ENCODE data around the gene PCDHB12.
"Not testable (repeated sequence)": the region's sequence is repeated elsewhere in the genome, so short reads cannot be mapped to it uniquely, and the experiment has no call there.

The PCDHB12 gene

DNA sequence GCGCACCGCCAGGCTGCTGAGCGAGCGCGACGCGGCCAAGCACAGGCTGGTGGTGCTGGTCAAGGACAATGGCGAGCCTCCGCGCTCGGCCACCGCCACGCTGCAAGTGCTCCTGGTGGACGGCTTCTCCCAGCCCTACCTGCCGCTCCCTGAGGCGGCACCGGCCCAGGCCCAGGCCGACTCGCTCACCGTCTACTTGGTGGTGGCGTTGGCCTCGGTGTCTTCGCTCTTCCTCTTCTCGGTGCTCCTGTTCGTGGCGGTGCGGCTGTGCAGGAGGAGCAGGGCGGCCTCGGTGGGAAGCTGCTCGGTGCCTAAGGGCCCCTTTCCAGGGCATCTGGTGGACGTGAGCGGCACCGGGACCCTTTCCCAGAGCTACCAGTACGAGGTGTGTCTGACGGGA is 6.9 kb upstream of the PCDHB12 start:
- DNase-seq (ENCODE audit: low read depth in 3 of 3, low spot score in 1 of 3), result not testable (repeated sequence)

DNA sequence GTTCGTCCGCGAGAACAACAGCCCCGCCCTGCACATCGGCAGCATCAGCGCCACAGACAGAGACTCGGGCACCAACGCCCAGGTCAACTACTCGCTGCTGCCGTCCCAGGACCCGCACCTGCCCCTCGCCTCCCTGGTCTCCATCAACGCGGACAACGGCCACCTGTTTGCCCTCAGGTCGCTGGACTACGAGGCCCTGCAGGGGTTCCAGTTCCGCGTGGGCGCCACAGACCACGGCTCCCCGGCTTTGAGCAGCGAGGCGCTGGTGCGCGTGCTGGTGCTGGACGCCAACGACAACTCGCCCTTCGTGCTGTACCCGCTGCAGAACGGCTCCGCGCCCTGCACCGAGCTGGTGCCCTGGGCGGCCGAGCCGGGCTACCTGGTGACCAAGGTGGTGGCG is 1.8 kb downstream of the PCDHB12 start:
- DNase-seq (ENCODE audit: low read depth in 3 of 3, low spot score in 1 of 3), result not testable (repeated sequence)

DNA sequence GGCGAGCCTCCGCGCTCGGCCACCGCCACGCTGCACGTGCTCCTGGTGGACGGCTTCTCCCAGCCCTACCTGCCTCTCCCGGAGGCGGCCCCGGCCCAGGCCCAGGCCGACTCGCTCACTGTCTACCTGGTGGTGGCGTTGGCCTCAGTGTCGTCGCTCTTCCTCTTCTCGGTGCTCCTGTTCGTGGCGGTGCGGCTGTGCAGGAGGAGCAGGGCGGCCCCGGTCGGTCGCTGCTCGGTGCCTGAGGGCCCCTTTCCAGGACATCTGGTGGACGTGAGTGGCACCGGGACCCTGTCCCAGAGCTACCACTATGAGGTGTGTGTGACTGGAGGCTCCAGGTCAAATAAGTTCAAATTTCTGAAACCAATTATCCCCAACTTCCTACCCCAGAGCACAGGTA is 2.3 kb downstream of the PCDHB12 start:
- DNase-seq (ENCODE audit: low read depth in 3 of 3, low spot score in 1 of 3), result not testable (repeated sequence)

DNA sequence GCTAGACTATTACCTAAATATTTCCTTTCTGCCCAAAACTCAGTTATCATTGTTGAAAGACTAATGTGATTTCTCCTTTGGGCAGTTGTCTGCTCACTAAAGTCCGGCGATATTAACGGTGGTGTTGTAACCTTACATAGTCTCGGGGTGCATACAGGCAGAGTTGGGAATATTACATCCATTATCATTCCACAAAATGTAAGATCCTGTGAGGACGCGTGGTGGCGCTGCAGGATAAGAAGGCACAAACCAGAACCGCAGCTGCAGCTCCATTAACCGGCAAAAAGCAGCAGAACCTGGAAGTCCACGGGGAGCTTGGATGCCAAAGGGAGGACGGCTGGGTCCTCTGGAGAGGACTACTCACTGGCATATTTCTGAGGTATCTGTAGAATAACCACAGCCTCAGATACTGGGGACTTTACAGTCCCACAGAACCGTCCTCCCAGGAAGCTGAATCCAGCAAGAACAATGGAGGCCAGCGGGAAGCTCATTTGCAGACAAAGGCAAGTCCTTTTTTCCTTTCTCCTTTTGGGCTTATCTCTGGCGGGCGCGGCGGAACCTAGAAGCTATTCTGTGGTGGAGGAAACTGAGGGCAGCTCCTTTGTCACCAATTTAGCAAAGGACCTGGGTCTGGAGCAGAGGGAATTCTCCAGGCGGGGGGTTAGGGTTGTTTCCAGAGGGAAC is 5.3 kb downstream of the PCDHB12 start, which contains the start of gene PCDHB13:
TSS of gene PCDHB13 (plus strand) at position 264 of the 684 bp plus-strand sequence. CDS start at position 469, 205 bp downstream.
- not testable (repeated sequence) for DNase-seq (ENCODE audit: low read depth in 3 of 3, low spot score in 1 of 3)

DNA sequence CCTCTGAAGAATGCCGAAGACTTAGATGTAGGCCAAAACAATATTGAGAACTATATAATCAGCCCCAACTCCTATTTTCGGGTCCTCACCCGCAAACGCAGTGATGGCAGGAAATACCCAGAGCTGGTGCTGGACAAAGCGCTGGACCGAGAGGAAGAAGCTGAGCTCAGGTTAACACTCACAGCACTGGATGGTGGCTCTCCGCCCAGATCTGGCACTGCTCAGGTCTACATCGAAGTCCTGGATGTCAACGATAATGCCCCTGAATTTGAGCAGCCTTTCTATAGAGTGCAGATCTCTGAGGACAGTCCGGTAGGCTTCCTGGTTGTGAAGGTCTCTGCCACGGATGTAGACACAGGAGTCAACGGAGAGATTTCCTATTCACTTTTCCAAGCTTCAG is 6.1 kb downstream of the PCDHB12 start:
- not testable (repeated sequence) for DNase-seq (ENCODE audit: low read depth in 3 of 3, low spot score in 1 of 3)

DNA sequence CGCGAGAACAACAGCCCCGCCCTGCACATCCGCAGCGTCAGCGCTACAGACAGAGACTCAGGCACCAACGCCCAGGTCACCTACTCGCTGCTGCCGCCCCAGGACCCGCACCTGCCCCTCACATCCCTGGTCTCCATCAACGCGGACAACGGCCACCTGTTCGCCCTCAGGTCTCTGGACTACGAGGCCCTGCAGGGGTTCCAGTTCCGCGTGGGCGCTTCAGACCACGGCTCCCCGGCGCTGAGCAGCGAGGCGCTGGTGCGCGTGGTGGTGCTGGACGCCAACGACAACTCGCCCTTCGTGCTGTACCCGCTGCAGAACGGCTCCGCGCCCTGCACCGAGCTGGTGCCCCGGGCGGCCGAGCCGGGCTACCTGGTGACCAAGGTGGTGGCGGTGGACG is 7.0 kb downstream of the PCDHB12 start:
- DNase-seq (ENCODE audit: low read depth in 3 of 3, low spot score in 1 of 3), result not testable (repeated sequence)

DNA sequence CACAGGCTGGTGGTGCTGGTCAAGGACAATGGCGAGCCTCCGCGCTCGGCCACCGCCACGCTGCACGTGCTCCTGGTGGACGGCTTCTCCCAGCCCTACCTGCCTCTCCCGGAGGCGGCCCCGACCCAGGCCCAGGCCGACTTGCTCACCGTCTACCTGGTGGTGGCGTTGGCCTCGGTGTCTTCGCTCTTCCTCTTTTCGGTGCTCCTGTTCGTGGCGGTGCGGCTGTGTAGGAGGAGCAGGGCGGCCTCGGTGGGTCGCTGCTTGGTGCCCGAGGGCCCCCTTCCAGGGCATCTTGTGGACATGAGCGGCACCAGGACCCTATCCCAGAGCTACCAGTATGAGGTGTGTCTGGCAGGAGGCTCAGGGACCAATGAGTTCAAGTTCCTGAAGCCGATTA is 7.5 kb downstream of the PCDHB12 start:
- DNase-seq (ENCODE audit: low read depth in 3 of 3, low spot score in 1 of 3), result not testable (repeated sequence)

DNA sequence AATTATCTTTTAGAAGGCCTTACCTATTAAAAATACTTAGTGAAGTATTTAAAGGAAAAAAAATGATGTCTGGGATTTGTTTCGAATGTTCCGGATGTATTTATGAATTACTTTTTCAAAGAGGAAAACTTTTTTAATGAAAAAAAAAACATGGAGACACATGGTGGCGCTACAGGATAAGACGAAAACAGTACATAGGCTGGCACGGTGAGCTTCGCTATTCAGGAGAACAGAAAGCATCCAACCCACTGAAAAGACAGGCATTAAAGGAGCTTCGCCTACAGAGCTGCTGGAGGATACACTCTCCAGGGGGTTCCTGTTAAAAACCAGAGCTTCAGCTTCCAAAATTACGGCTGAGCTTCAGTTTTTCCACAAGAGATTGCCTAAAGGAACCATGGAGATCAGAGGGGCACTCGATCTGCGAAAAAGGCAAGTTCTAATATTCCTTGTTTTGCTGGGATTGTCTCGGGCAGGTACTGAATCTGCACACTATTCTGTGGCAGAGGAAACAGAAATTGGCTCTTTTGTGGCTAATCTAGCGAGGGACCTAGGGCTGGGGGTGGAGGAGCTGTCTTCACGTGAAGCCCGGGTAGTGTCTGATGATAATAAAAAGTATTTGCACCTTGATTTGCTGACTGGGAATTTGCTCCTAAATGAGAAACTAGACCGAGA is 14.7 kb downstream of the PCDHB12 start, which contains the start of gene PCDHB14:
TSS of gene PCDHB14 (plus strand) at position 232 of the 672 bp plus-strand sequence. CDS start at position 395, 163 bp downstream.
- no peak for DNase-seq (ENCODE audit: low read depth in 3 of 3, low spot score in 1 of 3)

DNA sequence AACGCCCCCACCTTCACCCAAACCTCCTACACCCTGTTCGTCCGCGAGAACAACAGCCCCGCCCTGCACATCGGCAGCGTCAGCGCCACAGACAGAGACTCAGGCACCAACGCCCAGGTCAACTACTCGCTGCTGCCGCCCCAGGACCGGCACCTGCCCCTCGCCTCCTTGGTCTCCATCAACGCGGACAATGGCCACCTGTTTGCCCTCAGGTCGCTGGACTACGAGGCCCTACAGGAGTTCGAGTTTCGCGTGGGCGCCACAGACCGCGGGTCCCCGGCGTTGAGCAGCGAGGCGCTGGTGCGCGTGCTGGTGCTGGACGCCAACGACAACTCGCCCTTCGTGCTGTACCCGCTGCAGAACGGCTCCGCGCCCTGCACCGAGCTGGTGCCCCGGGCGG is 16.3 kb downstream of the PCDHB12 start:
- DNase-seq (ENCODE audit: low read depth in 3 of 3, low spot score in 1 of 3), result not testable (repeated sequence)

DNA sequence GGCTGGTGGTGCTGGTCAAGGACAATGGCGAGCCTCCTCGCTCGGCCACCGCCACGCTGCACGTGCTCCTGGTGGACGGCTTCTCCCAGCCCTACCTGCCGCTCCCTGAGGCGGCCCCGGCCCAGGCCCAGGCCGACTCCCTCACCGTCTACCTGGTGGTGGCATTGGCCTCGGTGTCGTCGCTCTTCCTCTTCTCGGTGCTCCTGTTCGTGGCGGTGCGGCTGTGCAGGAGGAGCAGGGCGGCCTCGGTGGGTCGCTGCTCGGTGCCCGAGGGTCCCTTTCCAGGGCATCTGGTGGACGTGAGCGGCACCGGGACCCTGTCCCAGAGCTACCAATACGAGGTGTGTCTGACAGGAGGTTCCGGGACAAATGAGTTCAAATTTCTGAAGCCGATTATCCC is 16.9 kb downstream of the PCDHB12 start:
- DNase-seq (ENCODE audit: low read depth in 3 of 3, low spot score in 1 of 3), result not testable (repeated sequence)

DNA sequence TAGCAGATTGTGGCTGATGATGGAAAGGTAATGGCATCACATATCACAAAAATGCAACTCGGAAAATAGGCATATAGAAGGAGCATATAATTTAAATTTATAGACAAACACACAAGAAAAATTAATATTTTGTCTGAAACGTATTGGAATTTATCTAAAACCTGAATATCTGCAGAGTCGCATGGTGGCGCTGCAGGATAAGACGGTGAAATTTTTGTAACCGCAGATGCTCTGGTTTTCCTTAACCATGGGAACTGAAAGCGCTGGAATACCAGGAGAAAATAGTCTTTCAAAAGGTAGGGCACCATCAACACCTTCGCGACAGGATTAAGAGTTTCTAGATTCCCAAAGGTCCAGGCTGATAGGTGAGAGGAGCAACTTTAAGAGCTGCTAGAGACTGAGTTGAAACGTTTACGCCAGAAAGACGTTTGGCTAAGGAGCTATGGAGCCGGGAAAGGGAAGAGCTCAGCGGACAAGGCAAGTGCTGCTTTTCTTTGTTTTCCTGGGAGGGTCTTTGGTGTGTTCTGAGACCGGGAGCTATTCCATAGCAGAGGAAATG is 25.7 kb downstream of the PCDHB12 start:
- DNase-seq (ENCODE audit: low read depth in 3 of 3, low spot score in 1 of 3), result no peak

DNA sequence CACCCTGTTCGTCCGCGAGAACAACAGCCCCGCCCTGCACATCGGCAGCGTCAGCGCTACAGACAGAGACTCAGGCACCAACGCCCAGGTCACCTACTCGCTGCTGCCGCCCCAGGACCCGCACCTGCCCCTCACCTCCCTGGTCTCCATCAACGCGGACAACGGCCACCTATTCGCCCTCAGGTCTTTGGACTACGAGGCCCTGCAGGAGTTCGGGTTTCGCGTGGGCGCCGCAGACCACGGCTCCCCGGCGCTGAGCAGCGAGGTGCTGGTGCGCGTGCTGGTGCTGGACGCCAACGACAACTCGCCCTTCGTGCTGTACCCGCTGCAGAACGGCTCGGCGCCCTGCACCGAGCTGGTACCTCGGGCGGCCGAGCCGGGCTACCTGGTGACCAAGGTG is 27.4 kb downstream of the PCDHB12 start:
- not testable (repeated sequence) for DNase-seq (ENCODE audit: low read depth in 3 of 3, low spot score in 1 of 3)

DNA sequence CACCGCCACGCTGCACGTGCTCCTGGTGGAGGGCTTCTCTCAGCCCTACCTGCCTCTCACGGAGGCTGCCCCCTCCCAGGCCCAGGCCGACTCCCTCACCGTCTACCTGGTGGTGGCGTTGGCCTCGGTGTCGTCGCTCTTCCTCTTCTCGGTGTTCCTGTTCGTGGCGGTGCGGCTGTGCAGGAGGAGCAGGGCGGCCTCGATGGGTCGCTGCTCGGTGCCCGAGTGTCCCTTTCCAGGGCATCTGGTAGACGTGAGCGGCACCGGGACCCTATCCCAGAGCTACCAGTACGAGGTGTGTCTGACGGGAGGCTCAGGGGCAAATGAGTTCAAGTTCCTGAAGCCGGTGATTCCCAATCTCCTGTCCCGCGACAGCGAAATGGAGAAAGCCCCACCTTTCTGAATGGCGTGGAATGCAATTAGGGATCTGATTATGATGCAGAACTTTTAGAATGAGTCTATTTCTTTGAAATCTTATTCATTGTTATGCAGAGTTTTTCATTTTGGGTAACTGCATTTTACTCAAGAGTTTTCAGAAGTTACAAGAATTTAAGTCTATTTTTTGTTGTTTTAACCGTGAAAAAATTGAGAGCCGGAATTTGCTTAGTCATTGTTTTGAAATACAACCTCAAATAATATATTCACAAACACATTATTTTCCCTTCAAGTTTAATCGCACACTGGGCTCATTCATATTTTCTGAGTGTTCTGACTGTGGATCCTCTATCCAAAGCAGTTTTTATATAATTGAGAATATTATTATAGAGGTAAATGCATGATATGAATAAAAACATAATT is 28.2 kb downstream of the PCDHB12 start:
- no peak for DNase-seq (ENCODE audit: low read depth in 3 of 3, low spot score in 1 of 3)

DNA sequence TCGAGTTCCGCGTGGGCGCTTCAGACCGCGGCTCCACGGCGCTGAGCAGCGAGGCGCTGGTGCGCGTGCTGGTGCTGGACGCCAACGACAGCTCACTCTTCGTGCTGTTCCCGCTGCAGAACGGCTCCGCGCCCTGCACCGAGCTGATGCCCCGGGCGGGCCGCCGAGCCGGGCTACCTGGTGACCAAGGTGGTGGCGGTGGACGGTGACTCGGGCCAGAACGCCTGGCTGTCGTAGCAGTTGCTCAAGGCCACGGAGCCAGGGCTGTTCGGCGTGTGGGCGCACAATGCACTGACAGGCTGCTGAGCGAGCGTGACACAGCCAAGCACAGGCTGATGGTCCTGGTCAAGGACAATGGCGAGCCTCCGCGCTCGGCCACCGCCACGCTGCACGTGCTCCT is 33.0 kb downstream of the PCDHB12 start:
- no peak for DNase-seq (ENCODE audit: low read depth in 3 of 3, low spot score in 1 of 3)

DNA sequence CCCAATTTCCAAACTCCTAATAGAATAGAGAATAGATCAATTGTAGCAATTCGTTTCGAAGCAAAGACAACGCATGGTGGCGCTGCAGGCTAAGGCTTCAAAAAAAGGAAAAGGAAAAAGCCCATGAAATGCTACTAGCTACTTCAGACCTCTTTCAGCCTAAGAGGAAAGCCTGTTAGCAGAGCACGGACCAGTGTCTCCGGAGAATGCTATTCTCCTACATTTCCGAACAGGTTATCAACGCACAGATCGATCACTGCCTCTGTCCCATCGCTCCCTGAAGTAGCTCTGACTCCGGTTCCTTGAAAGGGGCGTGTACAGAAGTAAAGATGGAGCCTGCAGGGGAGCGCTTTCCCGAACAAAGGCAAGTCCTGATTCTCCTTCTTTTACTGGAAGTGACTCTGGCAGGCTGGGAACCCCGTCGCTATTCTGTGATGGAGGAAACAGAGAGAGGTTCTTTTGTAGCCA is 36.8 kb downstream of the PCDHB12 start, which contains the start of gene PCDHB15:
TSS of gene PCDHB15 (plus strand) at position 146 of the 468 bp plus-strand sequence. CDS start at position 330, 184 bp downstream.
- no peak for DNase-seq (ENCODE audit: low read depth in 3 of 3, low spot score in 1 of 3)

DNA sequence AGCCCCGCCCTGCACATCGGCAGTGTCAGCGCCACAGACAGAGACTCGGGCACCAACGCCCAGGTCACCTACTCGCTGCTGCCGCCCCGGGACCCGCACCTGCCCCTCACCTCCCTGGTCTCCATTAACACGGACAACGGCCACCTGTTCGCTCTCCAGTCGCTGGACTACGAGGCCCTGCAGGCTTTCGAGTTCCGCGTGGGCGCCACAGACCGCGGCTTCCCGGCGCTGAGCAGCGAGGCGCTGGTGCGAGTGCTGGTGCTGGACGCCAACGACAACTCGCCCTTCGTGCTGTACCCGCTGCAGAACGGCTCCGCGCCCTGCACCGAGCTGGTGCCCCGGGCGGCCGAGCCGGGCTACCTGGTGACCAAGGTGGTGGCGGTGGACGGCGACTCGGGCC is 38.5 kb downstream of the PCDHB12 start:
- not testable (repeated sequence) for DNase-seq (ENCODE audit: low read depth in 3 of 3, low spot score in 1 of 3)

DNA sequence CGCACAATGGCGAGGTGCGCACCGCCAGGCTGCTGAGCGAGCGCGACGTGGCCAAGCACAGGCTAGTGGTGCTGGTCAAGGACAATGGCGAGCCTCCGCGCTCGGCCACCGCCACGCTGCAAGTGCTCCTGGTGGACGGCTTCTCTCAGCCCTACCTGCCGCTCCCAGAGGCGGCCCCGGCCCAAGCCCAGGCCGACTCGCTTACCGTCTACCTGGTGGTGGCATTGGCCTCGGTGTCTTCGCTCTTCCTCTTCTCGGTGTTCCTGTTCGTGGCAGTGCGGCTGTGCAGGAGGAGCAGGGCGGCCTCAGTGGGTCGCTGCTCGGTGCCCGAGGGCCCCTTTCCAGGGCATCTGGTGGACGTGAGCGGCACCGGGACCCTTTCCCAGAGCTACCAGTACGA is 38.9 kb downstream of the PCDHB12 start:
- not testable (repeated sequence) for DNase-seq (ENCODE audit: low read depth in 3 of 3, low spot score in 1 of 3)

DNA sequence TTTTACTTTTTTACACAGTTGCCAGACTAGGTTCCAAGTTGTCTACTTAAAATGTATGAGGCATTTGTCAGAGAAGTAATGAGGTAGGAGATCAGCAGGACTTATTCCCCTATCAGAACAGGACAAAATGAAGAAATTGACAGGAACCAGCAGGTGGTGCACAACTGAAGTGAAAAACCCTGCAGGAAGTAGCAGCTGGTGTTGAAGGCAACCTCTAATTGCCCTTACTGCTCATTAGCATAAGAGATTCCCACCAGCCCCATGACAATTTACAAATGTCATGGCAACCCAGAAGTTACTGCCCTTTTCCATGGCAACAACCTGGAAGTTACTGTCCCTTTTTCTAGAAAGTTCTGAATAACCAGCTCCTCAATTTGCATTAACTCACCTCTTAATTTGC is 42.1 kb downstream of the PCDHB12 start:
- DNase-seq (ENCODE audit: low read depth in 3 of 3, low spot score in 1 of 3), result no peak

DNA sequence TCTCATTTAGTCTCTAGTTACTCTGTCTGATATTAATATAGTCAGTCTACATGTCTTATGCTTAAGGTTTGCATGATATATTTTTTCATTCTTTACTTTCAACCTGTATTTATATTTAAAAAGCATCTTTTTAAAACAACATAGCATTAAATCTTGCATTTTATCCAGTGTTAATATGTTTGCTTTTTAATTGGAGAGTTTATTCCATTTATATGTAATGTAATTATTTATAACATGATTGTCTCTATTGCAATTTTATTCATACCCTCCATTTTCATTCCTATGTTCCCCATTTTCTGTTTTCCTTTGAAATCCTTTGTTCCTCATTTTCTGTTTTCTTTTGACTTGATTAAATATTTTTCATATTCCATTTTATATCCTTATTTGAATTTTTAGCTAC is 49.9 kb downstream of the PCDHB12 start:
- no peak for DNase-seq (ENCODE audit: low read depth in 3 of 3, low spot score in 1 of 3)

DNA sequence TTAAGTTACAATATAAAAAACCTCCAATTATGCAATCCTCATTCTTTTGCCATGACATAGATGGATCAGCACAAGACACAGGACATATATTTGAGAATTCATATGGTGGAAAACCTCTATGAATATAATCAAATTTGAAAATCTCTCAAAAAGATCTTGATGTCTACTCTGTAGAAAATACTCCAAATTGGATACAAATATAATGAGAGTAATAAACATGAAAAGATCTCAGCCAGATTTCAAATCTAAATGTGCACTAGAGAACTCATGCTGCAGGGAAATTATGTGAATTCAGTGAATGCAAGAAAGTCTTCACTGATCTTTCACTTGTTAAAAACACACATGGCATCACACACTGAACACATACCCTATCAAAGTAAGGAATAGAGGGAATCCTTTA is 50.4 kb downstream of the PCDHB12 start:
- no peak for DNase-seq (ENCODE audit: low read depth in 3 of 3, low spot score in 1 of 3)
